Type B pancreatic cell (in vitro differentiated cells): ENCODE measurements around the gene SSRP1. TPM values are rescaled to one million over a fixed set of nuclear protein-coding genes. Genes with fewer than 3 reads are reported as not detected.
A peak's percentile ranks its signal among the peaks of the same experiment; 100 is the strongest.
"Not testable (repeated sequence)": the region's sequence is repeated elsewhere in the genome, so short reads cannot be mapped to it uniquely, and the experiment has no call there.

ENCODE experiments used
- DNase-seq: peaks from one replicate; pipeline ENCODE4 v3.0.0; 2021; ENCODE audit warnings: mixed read lengths; ENCODE audit not compliant: unreplicated experiment; ENCODE audit errors: extremely low spot score
- H3K27ac Mint-ChIP-seq: 2 replicates; pipeline ENCODE4 v1.8.0; 2021; ENCODE audit warnings: mild to moderate bottlenecking, mixed read lengths
- H3K27me3 Mint-ChIP-seq: 2 replicates; pipeline ENCODE4 v1.8.0; 2021; ENCODE audit warnings: mixed read lengths
- H3K36me3 Mint-ChIP-seq: 2 replicates; pipeline ENCODE4 v1.8.0; 2021; ENCODE audit warnings: mixed read lengths
- H3K4me1 Mint-ChIP-seq: one replicate; pipeline ENCODE4 v1.8.0; 2021; ENCODE audit warnings: mixed read lengths; ENCODE audit not compliant: unreplicated experiment
- H3K4me3 Mint-ChIP-seq: 2 replicates; pipeline ENCODE4 v1.8.0; 2021; ENCODE audit warnings: mild to moderate bottlenecking, mixed read lengths
- H3K9me3 Mint-ChIP-seq: 2 replicates; pipeline ENCODE4 v1.8.0; 2021; ENCODE audit warnings: mixed read lengths
- total RNA-seq: library from RNA; stranded (reverse); gene quantifications from 2 replicates; pipeline ENCODE4 v1.2.1, GENCODE V29; 2021; ENCODE audit warnings: low replicate concordance
- TF ChIP-seq, protein P1 (sequence below): fragments of 200-600 bp; sonication (generic); conservative IDR thresholded peaks from 2 replicates; pipeline ENCODE4 v1.5.0; 2021; ENCODE audit warnings: antibody characterized with exemption, mild to moderate bottlenecking

The SSRP1 gene
- total RNA-seq, 1 donor from 2014 or later, result 164 TPM

DNA sequence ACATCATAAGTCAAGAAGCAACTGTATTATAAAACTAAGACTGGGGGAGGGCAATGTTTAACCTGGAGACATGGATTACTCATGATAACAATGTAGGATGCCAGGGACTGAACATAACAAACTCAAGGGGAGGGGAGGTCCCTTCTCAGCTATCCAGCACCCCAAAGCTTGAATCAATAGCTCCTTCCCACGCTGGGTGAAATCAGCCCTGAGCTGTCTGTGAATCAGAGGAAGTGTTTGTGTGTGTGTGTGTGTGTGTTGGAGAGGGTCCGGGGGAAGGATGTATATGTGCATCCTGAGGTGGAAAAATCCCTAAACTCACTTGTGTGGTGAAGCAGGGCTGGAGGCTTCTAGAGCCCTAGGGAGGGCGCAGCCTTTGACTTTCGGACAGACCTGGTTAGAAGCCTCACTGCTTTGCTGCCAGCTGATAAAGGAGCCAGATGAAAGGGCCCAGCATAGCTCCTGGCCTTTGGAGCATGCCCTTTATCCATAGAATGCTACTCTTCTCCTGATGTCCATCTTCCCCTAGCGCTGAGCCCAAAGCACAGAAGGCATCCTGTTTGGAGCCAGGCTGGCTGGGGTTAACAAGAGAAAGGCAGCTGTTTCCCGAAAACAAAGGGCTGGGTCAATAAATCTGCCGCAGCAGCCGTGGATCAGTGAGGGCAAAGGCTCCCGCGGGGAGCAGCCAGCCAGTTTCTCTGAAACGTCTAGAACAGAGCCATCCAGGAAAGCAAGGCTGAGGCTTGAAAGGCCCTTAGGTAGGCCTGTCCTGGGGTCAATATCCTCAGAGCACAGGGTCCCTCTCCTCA, 46.7 kb downstream of the SSRP1 start:
- Mint-ChIP-seq H3K9me3 (no peaks in the 10 kb centered on the region), H3K4me1 (peaks cover 32% of the 10 kb centered on the region), H3K27ac (peak overlapping the region; percentile 70), H3K36me3 (no peaks in the 10 kb centered on the region), H3K4me3 (peak overlapping the region; percentile 57), H3K27me3 (no peaks in the 10 kb centered on the region)
- DNase-seq, result no peak
- TF ChIP-seq, protein P1, sequence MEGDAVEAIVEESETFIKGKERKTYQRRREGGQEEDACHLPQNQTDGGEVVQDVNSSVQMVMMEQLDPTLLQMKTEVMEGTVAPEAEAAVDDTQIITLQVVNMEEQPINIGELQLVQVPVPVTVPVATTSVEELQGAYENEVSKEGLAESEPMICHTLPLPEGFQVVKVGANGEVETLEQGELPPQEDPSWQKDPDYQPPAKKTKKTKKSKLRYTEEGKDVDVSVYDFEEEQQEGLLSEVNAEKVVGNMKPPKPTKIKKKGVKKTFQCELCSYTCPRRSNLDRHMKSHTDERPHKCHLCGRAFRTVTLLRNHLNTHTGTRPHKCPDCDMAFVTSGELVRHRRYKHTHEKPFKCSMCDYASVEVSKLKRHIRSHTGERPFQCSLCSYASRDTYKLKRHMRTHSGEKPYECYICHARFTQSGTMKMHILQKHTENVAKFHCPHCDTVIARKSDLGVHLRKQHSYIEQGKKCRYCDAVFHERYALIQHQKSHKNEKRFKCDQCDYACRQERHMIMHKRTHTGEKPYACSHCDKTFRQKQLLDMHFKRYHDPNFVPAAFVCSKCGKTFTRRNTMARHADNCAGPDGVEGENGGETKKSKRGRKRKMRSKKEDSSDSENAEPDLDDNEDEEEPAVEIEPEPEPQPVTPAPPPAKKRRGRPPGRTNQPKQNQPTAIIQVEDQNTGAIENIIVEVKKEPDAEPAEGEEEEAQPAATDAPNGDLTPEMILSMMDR, result no peak

DNA sequence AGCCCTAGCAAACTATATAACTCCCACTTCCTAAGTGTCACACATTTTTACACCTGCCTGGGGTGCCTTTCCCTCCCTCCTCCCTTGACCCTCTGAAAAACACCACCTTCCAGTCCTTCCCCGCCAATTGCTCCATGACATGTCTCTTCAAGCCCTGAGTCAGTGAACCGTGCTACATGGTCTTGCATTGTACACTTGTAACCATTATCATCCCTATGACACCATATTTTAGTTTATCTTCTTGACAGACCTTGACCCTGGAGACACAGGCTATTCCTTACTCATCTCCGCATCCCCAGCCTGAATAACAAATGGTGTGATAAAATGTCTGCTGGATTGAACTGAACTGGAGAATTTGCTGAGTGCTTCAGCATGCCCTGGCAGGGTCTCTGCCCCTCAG, 47.8 kb downstream of the SSRP1 start:
- Mint-ChIP-seq H3K27me3 (no peaks in the 10 kb centered on the region), H3K36me3 (no peaks in the 10 kb centered on the region), H3K9me3 (no peaks in the 10 kb centered on the region), H3K4me1 (peaks cover 28% of the 10 kb centered on the region), H3K4me3 (no peak overlapping the region), H3K27ac (no peak overlapping the region)
- TF ChIP-seq, protein P1, result no peak
- DNase-seq, result no peak

DNA sequence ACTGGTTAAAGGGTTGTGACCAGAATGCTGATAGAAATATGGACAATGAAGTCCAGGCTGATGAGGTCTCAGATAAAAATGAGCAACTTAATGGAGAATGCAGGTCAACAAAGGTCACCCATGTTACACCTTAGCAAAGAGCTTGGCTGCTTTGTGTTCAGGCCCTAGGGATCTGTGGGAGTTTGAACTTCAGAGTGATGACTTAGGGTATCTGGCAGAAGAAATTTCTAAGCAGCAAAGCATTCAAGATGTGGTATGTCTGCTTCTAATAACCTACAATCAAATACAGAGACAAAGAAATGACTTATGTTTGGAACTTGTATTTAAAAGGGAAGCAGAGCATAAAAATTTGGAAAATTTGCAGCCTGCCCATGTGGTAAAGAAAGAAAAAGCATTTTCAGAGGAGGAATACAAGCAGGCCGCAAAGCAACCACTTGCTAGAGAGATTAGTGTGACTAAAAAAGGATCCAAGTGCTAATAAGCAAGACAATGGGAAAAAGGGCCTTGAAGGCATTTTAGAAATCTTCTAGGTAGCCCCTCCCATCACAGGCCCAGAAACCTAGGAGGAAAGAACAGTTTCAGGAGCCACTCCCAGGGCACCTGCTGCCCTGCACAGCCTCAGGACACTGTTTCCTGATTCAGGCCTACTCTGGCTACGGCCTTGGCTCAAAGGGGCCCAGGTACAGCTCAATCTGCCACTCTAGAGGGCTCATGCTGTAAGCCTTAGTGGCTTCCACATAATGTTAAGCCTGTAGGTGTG, 52.3 kb downstream of the SSRP1 start:
- TF ChIP-seq, protein P1, result no peak
- peaks cover 18% of the 10 kb centered on the region for H3K4me1 Mint-ChIP-seq
- no peak overlapping the region for H3K4me3 Mint-ChIP-seq
- no peak for DNase-seq
- no peaks in the 10 kb centered on the region for H3K9me3 Mint-ChIP-seq
- H3K27ac Mint-ChIP-seq, result no peak overlapping the region
- H3K27me3 Mint-ChIP-seq, result no peaks in the 10 kb centered on the region
- H3K36me3 Mint-ChIP-seq, result no peaks in the 10 kb centered on the region

DNA sequence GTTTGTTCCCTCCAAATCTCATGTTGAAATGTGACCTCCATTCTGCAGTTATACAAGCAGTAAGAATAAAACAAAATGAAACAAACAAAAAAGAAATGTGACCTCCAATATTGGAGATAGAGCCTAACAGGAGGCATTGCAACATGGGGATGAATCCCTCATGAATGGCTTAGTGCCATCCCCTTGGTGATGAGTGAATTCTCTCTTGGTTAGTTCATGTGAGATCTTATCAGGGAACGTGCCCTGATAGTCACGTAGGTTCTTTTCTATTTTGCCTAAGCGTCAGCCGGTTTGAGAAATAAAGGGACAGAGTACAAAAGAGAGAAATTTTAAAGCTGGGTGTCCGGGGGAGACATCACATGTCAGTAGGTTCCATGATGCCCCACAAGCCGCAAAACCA, 54.1 kb downstream of the SSRP1 start:
- not testable (repeated sequence) for H3K9me3 Mint-ChIP-seq, H3K4me3 Mint-ChIP-seq, H3K27ac Mint-ChIP-seq, H3K36me3 Mint-ChIP-seq, DNase-seq, H3K27me3 Mint-ChIP-seq
- peaks cover 24% of the 10 kb centered on the region for H3K4me1 Mint-ChIP-seq

DNA sequence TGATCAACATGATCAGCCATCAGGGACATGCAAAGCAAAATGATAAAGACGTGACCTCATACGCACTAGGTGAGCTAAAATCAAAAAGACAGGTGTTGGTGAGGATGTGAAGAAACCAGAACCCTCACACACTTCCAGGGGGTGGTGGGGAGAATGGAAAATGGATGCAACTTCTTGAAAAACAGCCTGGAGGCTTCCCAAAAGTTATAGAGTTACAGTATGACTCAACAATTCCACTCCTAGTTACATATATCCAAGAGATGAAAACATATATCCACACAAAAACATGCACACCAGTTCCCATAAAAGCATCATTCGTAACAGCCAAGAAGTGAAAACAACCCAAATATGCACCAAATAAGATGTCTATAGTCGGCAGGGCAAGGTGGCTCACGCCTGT, 56.6 kb downstream of the SSRP1 start:
- Mint-ChIP-seq H3K36me3 (no peaks in the 10 kb centered on the region), H3K9me3 (peaks cover 4% of the 10 kb centered on the region), H3K4me1 (peaks cover 15% of the 10 kb centered on the region), H3K27ac (no peak overlapping the region), H3K4me3 (no peak overlapping the region), H3K27me3 (no peaks in the 10 kb centered on the region)
- no peak for DNase-seq
- TF ChIP-seq, protein P1, result no peak

DNA sequence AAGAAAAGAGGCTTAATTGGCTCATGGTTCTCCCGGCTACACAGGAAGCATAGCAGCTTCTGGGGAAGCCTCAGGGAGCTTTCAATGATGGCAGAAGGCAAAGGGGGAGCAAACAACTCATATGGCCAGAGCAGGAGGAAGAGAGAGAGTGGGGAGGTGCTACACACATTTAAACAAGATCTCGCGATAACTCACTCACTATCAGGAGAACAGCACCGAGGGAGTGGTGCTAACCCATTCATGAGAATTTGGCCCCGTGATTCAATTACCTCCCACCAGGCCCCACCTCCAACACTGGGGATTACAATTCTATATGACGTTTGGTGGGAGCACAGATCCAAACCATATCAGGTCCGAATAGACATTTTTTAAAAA, 57.0 kb downstream of the SSRP1 start:
- no peak for DNase-seq
- H3K4me3 Mint-ChIP-seq, result no peak overlapping the region
- H3K36me3 Mint-ChIP-seq, result no peaks in the 10 kb centered on the region
- H3K9me3 Mint-ChIP-seq, result peaks cover 4% of the 10 kb centered on the region
- no peaks in the 10 kb centered on the region for H3K27me3 Mint-ChIP-seq
- peaks cover 15% of the 10 kb centered on the region for H3K4me1 Mint-ChIP-seq
- H3K27ac Mint-ChIP-seq, result no peak overlapping the region
- TF ChIP-seq, protein P1, result no peak
